NCI-H1436 (cell line): ENCODE data around the gene SYTL1.

Source experiments
- DNase-seq: peaks from one replicate; lab custom pipeline; 2025; lab: John Stamatoyannopoulos, UW

SYTL1 gene

GRCh38 chr1:27318596-27318995 is 23.2 kb upstream of the SYTL1 start:
- no peak for DNase-seq

GRCh38 chr1:27321813-27322568 is 19.8 kb upstream of the SYTL1 start, which contains the start of gene TMEM222:
TMEM222 (plus strand) TSS chr1:27322163; CDS start chr1:27322198, 35 bp downstream.
- DNase-seq, result peak; percentile 96

- no peak for DNase-seq
Measured at GRCh38 chr1:27322569-27323240, 19.1 kb upstream of the SYTL1 start.

GRCh38 chr1:27325286-27325685 is 16.5 kb upstream of the SYTL1 start:
- no peak for DNase-seq

GRCh38 chr1:27327964-27328363 is 13.9 kb upstream of the SYTL1 start:
- no peak for DNase-seq

- no peak for DNase-seq
Measured at GRCh38 chr1:27330786-27331185, 11.0 kb upstream of the SYTL1 start.

- no peak for DNase-seq
Measured at GRCh38 chr1:27331426-27331825, 10.4 kb upstream of the SYTL1 start.

- DNase-seq, result no peak
Measured at GRCh38 chr1:27331922-27332321, 9.9 kb upstream of the SYTL1 start.

GRCh38 chr1:27332536-27333281 is 9.1 kb upstream of the SYTL1 start:
- DNase-seq, result no peak

GRCh38 chr1:27333717-27334279 is 8.0 kb upstream of the SYTL1 start:
- DNase-seq, result no peak

- no peak for DNase-seq
Measured at GRCh38 chr1:27335506-27336422, 6.1 kb upstream of the SYTL1 start.

GRCh38 chr1:27336756-27337155 is 5.1 kb upstream of the SYTL1 start:
- DNase-seq, result no peak

- DNase-seq, result no peak
Measured at GRCh38 chr1:27338751-27339150, 3.1 kb upstream of the SYTL1 start.

- no peak for DNase-seq
Measured at GRCh38 chr1:27339213-27339612, 2.6 kb upstream of the SYTL1 start.

- no peak for DNase-seq
Measured at GRCh38 chr1:27342391-27342777, 562 bp downstream of the SYTL1 start.

- no peak for DNase-seq
Measured at GRCh38 chr1:27342778-27343638, 1.2 kb downstream of the SYTL1 start.

GRCh38 chr1:27343639-27344025 is 1.8 kb downstream of the SYTL1 start:
- DNase-seq, result no peak

GRCh38 chr1:27345272-27345671 is 3.5 kb downstream of the SYTL1 start:
- DNase-seq, result no peak

GRCh38 chr1:27346357-27346756 is 4.5 kb downstream of the SYTL1 start:
- no peak for DNase-seq

- no peak for DNase-seq
Measured at GRCh38 chr1:27346991-27347624, 5.3 kb downstream of the SYTL1 start.
